PC-9 (cell line): Measurements from ENCODE around the gene GPATCH2.

Experiments used
- CTCF ChIP-seq: fragments of 200-600 bp; sonication (generic); conservative IDR thresholded peaks from 2 replicates; pipeline ENCODE4 v1.6.1; 2017; ENCODE audit warnings: mixed run types, antibody characterized with exemption, mild to moderate bottlenecking, moderate library complexity
- EZH2 ChIP-seq: fragments of 200-600 bp; sonication (generic); IDR thresholded peaks from 2 replicates; pipeline ENCODE4 v1.8.0; 2017; ENCODE audit warnings: antibody characterized with exemption, low read depth

GRCh38 chr1:217542837-217543236 lies 88.1 kb downstream of the GPATCH2 start:
- no peak for TF ChIP-seq CTCF
- TF ChIP-seq EZH2, result no peak
